Heart left ventricle (tissue), 16 donors: ENCODE results near the gene CAMTA1. TPM values are rescaled to one million over a fixed set of nuclear protein-coding genes. Genes with fewer than 3 reads are reported as not detected.

ENCODE experiments used
- ATAC-seq, 4 donors: fragments of 200-7000 bp; cut with Tn5 transposase; one replicate each; pipeline ENCODE4 v1.9.1; 2020 to 2022; ENCODE audit warnings: moderate library complexity in 4 of 4, mild to moderate bottlenecking in 3 of 4, moderate number of reproducible peaks in 1 of 4
- DNase-seq, 5 donors: peaks; one replicate each; pipeline ENCODE4 v3.0.0-alpha.2; 2020
- H3K27ac ChIP-seq, 12 donors: fragments of 200-600 bp; sonication (generic) in 4 of 12; one replicate each; pipeline versions ENCODE4 v1.5.0 to v1.8.0; 2016 to 2022; ENCODE audit warnings: mild to moderate bottlenecking in 2 of 12
- H3K27me3 ChIP-seq, 9 donors: fragments of 200-600 bp; sonication (generic) in 2 of 9; one replicate each; pipeline versions ENCODE4 v1.5.1 to v1.8.0; 2016 to 2022; ENCODE audit warnings: mild to moderate bottlenecking in 3 of 9
- H3K36me3 ChIP-seq, 9 donors: fragments of 200-600 bp; sonication (generic) in 2 of 9; one replicate each; pipeline versions ENCODE4 v1.5.0 to v1.8.0; 2018 to 2022; ENCODE audit warnings: mild to moderate bottlenecking in 2 of 9
- H3K4me1 ChIP-seq, 12 donors: fragments of 200-600 bp; sonication (generic) in 4 of 12; one replicate each; pipeline versions ENCODE4 v1.5.0 to v1.8.0; 2016 to 2022; ENCODE audit warnings: mild to moderate bottlenecking in 3 of 12
- H3K4me3 ChIP-seq, 12 donors: fragments of 200-600 bp; sonication (generic) in 4 of 12; one replicate each; pipeline versions ENCODE4 v1.5.0 to v1.8.0; 2017 to 2022; ENCODE audit warnings: mild to moderate bottlenecking in 9 of 12, moderate library complexity in 4 of 12
- H3K9me3 ChIP-seq, 12 donors: fragments of 200-600 bp; sonication (generic) in 4 of 12; one replicate each; pipeline versions ENCODE4 v1.5.0 to v1.8.0; 2016 to 2022; ENCODE audit warnings: mild to moderate bottlenecking in 1 of 12
- CTCF ChIP-seq, 12 donors: fragments of 200-600 bp; sonication (generic) in 4 of 12; IDR thresholded peaks; one replicate each; pipeline versions ENCODE4 v1.5.0 to v1.8.0; 2018 to 2022; ENCODE audit warnings: antibody characterized with exemption in 12 of 12, mild to moderate bottlenecking in 5 of 12
- POLR2A ChIP-seq, 2 donors: fragments of 450-650 bp; IDR thresholded peaks; one replicate each; pipeline ENCODE4 v1.6.1; 2017; ENCODE audit warnings: antibody characterized with exemption in 2 of 2, mild to moderate bottlenecking in 2 of 2, moderate library complexity in 2 of 2
- WGBS, 4 donors: extraction: QIAGEN DNeasy Blood & Tissue Kit in 2 of 4; methylation state at CpG; one replicate each; pipeline versions ENCODE4 v1.1.5 to v1.1.7; 2013 to 2018; 5-methylcytosine and 5-hydroxymethylcytosine counted together
- intact Hi-C, 10 donors: fragments of 100-400 bp; cut with DNase I; formaldehyde crosslinking; loops; one replicate each; pipeline versions ENCODE4 v1.11.1 to v1.14.2; 2022
- polyA plus RNA-seq, 2 donors: library from polyadenylated mRNA; stranded (reverse); fragments of 200-250 nt; gene quantifications; one replicate each; pipeline ENCODE4 v1.2.3, GENCODE V29; 2013
- total RNA-seq, 9 donors: library from RNA; depleted of rRNA in 2 of 9; stranded (reverse); fragments of >200 nt in 2 of 9; fragmentation: NEBNext Ultra II Directional in 3 of 9; extraction: Animal tissue kit (Norgen Biotek cat#: 25700) in 3 of 9; gene quantifications; one replicate each; pipeline versions ENCODE4 v1.1.0 to v1.2.4, GENCODE V29; 2016 to 2023
- donor health status: ischemic (EF 13 %, LVEDD 7.1; RV severe dilation, severe dysfunction).
- donor health status: healthy with polysubstance abuse.
- donor health status: DM: no; HTN: yes; CAD: no.
- donor health status: DM: no; HTN: no; CAD: no.
- donor health status: ischemic (EF 25% LVEDD 6.9; RV normal size, moderate dysfunction).
- donor health status: ischemic (EF 25% LVEDD 5.7; RV mildly dilated, moderate dysfunction).
- donor health status: healthy.
- donor health status: DM: yes; HTN: yes; CAD: no.
- donor health status: ischemic (EF 35%, LVEDD 5.7; RV mildly dilated, moderate dysfunction).
- donor health status: nonischemic (EF 11% LVEDD 7.7; RV severe dilation, severe dysfunction).
- donor health status: DM: yes; HTN: yes; CAD: no.
- donor health status: PGD.
- donor health status: ischemic (EF 29% LVEDD 5.4; RV normal size, mild dysfunction).
- donor health status: nonischemic (EF 23%, LVEDD 6.1; RV moderate dilation, normal function).

CAMTA1 gene
- total and polyA plus RNA-seq, 11 donors = 114 to 303 (median 137) TPM

GRCh38 chr1:7025013-7025412 lies 239.8 kb downstream of the CAMTA1 start:
- no peaks in the 10 kb centered on the region for H3K9me3 ChIP-seq
- ATAC-seq = no peak
- no peaks in the 10 kb centered on the region for H3K4me1 ChIP-seq
- no peak overlapping the region for H3K4me3 ChIP-seq
- WGBS, 4 donors = 83 to 87% (median 83%) methylated on average over 7 of the region's 7 CpGs
- no peak for DNase-seq
- no peak for TF ChIP-seq POLR2A (IDR thresholded peaks at IDR 0.05)
- intact Hi-C loops = no loop called here
- H3K27ac ChIP-seq = no peak overlapping the region
- H3K27me3 ChIP-seq = no peaks in the 10 kb centered on the region
- H3K36me3 ChIP-seq = no peaks in the 10 kb centered on the region

- ATAC-seq = no peak
- Histone ChIP-seq H3K27me3 (no peaks in the 10 kb centered on the region), H3K9me3 (peaks cover 0 to 2% (median 0%) of the 10 kb centered on the region in 12 donors), H3K36me3 (no peaks in the 10 kb centered on the region), H3K4me3 (no peak overlapping the region), H3K27ac (no peak overlapping the region), H3K4me1 (no peaks in the 10 kb centered on the region)
- DNase-seq = no peak
- WGBS, 4 donors = 67 to 79% (median 75%) methylated on average over 6 of the region's 6 CpGs
- intact Hi-C loops = no loop called here
- TF ChIP-seq POLR2A (IDR thresholded peaks at IDR 0.05) (no peak), CTCF (IDR thresholded peaks at IDR 0.05) (no peak)
Observed at GRCh38 chr1:7026169-7026568, 240.9 kb downstream of the CAMTA1 start.

GRCh38 chr1:7032992-7033391 lies 247.7 kb downstream of the CAMTA1 start:
- intact Hi-C loops = no loop called here
- no peak overlapping the region for H3K4me3 ChIP-seq
- H3K27me3 ChIP-seq = no peaks in the 10 kb centered on the region
- ATAC-seq = no peak
- 81 to 89% (median 85%) methylated on average over 2 of the region's 2 CpGs for WGBS, 4 donors
- H3K4me1 ChIP-seq = no peaks in the 10 kb centered on the region
- H3K27ac ChIP-seq = no peak overlapping the region
- TF ChIP-seq POLR2A (IDR thresholded peaks at IDR 0.05) (no peak), CTCF (IDR thresholded peaks at IDR 0.05) (no peak)
- peaks cover 0 to 29% (median 8%) of the 10 kb centered on the region in 12 donors for H3K9me3 ChIP-seq
- no peak for DNase-seq
- no peaks in the 10 kb centered on the region for H3K36me3 ChIP-seq

- no peak for ATAC-seq
- H3K4me3 ChIP-seq = no peak overlapping the region
- no peaks in the 10 kb centered on the region for H3K4me1 ChIP-seq
- intact Hi-C loops = no loop called here
- no peak for DNase-seq
- no peaks in the 10 kb centered on the region for H3K36me3 ChIP-seq
- TF ChIP-seq CTCF (IDR thresholded peaks at IDR 0.05) = no peak
- TF ChIP-seq POLR2A (IDR thresholded peaks at IDR 0.05) = no peak
- no peaks in the 10 kb centered on the region for H3K27me3 ChIP-seq
- H3K9me3 ChIP-seq = peaks cover 0 to 25% (median 7%) of the 10 kb centered on the region in 12 donors
- 86 to 92% (median 87%) methylated on average over 8 of the region's 8 CpGs for WGBS, 4 donors
- H3K27ac ChIP-seq = no peak overlapping the region
Observed at GRCh38 chr1:7036386-7036785, 251.1 kb downstream of the CAMTA1 start.

GRCh38 chr1:7039590-7040220 lies 254.5 kb downstream of the CAMTA1 start:
- H3K9me3 ChIP-seq = no peaks in the 10 kb centered on the region
- H3K4me1 ChIP-seq = no peaks in the 10 kb centered on the region
- H3K27ac ChIP-seq = no peak overlapping the region
- peaks cover 0 to 7% (median 0%) of the 10 kb centered on the region in 9 donors for H3K27me3 ChIP-seq
- no peak overlapping the region for H3K4me3 ChIP-seq
- WGBS, 4 donors = 79 to 93% (median 84%) methylated on average over 8 of the region's 8 CpGs
- DNase-seq (no peak), ATAC-seq (no peak)
- H3K36me3 ChIP-seq = no peaks in the 10 kb centered on the region
- TF ChIP-seq POLR2A (IDR thresholded peaks at IDR 0.05) (no peak), CTCF (IDR thresholded peaks at IDR 0.05) (no peak)
- intact Hi-C loops = loop anchor here in 8 of 10 donors (5.0 to 10.0 kb wide), 5 partner anchors 165 to 608 kb away; no protein-coding TSS in a partner anchor
